ENCODE data around the gene PNMA8B.

PNMA8B gene

GRCh38 chr19:46456930-46457329, 38.7 kb downstream of the PNMA8B start:
- ATAC-seq: no peak
- TF ChIP-seq ZC3H10 (CRISPR knock-in tag; IDR thresholded peaks at IDR 0.05) (no peak), SNAI2 (CRISPR knock-in tag; IDR thresholded peaks at IDR 0.05) (no peak), TOX (CRISPR knock-in tag; IDR thresholded peaks at IDR 0.05; ENCODE audit: borderline replicate concordance) (no peak), ISL1 (CRISPR knock-in tag; IDR thresholded peaks at IDR 0.05) (no peak), ARNTL (CRISPR knock-in tag; IDR thresholded peaks at IDR 0.05; ENCODE audit: borderline replicate concordance, low read depth) (no peak), POU6F1 (CRISPR knock-in tag; IDR thresholded peaks at IDR 0.05; ENCODE audit: borderline replicate concordance, low read depth) (no peak), PATZ1 (CRISPR knock-in tag; IDR thresholded peaks at IDR 0.05; ENCODE audit: borderline replicate concordance) (no peak), CREB5 (CRISPR knock-in tag; IDR thresholded peaks at IDR 0.05; ENCODE audit: low read depth) (no peak), BACH2 (CRISPR knock-in tag; IDR thresholded peaks at IDR 0.05; ENCODE audit: borderline replicate concordance) (no peak), ZNF565 (CRISPR knock-in tag; conservative IDR thresholded peaks at IDR 0.05; ENCODE audit: low read depth) (no peak), TCF4 (CRISPR knock-in tag; IDR thresholded peaks at IDR 0.05; ENCODE audit: borderline replicate concordance) (no peak), ZFP3 (CRISPR knock-in tag; IDR thresholded peaks at IDR 0.05) (no peak), RARB (CRISPR knock-in tag; IDR thresholded peaks at IDR 0.05) (no peak), PPARA (CRISPR knock-in tag; IDR thresholded peaks at IDR 0.05; ENCODE audit: borderline replicate concordance) (no peak), CSRNP3 (CRISPR knock-in tag; IDR thresholded peaks at IDR 0.05) (no peak), OSR1 (CRISPR knock-in tag; IDR thresholded peaks at IDR 0.05) (no peak), ESRRG (CRISPR knock-in tag; IDR thresholded peaks at IDR 0.05) (no peak)

- ATAC-seq: no peak; the same call in 2 of the 3 replicates
Measured at GRCh38 chr19:46454244-46454643, 41.4 kb downstream of the PNMA8B start.

More at GRCh38 chr19:46454244-46454643, 41.4 kb downstream of the PNMA8B start:
- TF ChIP-seq GLIS3 (CRISPR knock-in tag; IDR thresholded peaks at IDR 0.05) (no peak), CSDC2 (CRISPR knock-in tag; IDR thresholded peaks at IDR 0.05) (no peak), TSHZ2 (CRISPR knock-in tag; IDR thresholded peaks at IDR 0.05) (no peak), ISL1 (CRISPR knock-in tag; IDR thresholded peaks at IDR 0.05) (no peak), PATZ1 (CRISPR knock-in tag; IDR thresholded peaks at IDR 0.05; ENCODE audit: borderline replicate concordance) (no peak), ZFP3 (CRISPR knock-in tag; IDR thresholded peaks at IDR 0.05) (no peak), ZNF565 (CRISPR knock-in tag; conservative IDR thresholded peaks at IDR 0.05; ENCODE audit: low read depth) (no peak), SNAI2 (CRISPR knock-in tag; IDR thresholded peaks at IDR 0.05) (no peak), ZNF8 (CRISPR knock-in tag; IDR thresholded peaks at IDR 0.05) (no peak), ZFP30 (CRISPR knock-in tag; IDR thresholded peaks at IDR 0.05) (no peak), OSR1 (CRISPR knock-in tag; IDR thresholded peaks at IDR 0.05) (no peak), POU6F1 (CRISPR knock-in tag; IDR thresholded peaks at IDR 0.05; ENCODE audit: borderline replicate concordance, low read depth) (no peak), RARB (CRISPR knock-in tag; IDR thresholded peaks at IDR 0.05) (no peak), ESRRG (CRISPR knock-in tag; IDR thresholded peaks at IDR 0.05) (no peak), BACH2 (CRISPR knock-in tag; IDR thresholded peaks at IDR 0.05; ENCODE audit: borderline replicate concordance) (no peak), PPARA (CRISPR knock-in tag; IDR thresholded peaks at IDR 0.05; ENCODE audit: borderline replicate concordance) (no peak)
